Neuronal stem cell (in vitro differentiated cells): ENCODE results near the gene HSD17B4.
"Not testable (repeated sequence)": the region's sequence is repeated elsewhere in the genome, so short reads cannot be mapped to it uniquely, and the experiment has no call there.

Source experiments
- DNase-seq: peaks from one replicate; pipeline ENCODE4 v3.0.0-alpha.2; 2013; ENCODE audit warnings: low spot score
- H2AFZ ChIP-seq: one replicate; pipeline ENCODE4 v1.6.1; 2013; ENCODE audit warnings: mild to moderate bottlenecking, low read length, inconsistent platforms
- H2AK5ac ChIP-seq: 2 replicates; pipeline ENCODE4 v1.6.1; 2013; ENCODE audit warnings: low read depth, mild to moderate bottlenecking, inconsistent platforms, low read length, moderate library complexity, mixed read lengths
- H2BK120ac ChIP-seq: 2 replicates; pipeline ENCODE4 v1.6.1; 2013; ENCODE audit warnings: low read depth, mild to moderate bottlenecking, inconsistent platforms, low read length, moderate library complexity, mixed read lengths
- H2BK12ac ChIP-seq: one replicate; pipeline ENCODE4 v1.6.1; 2013; ENCODE audit warnings: low read length, inconsistent platforms
- H2BK15ac ChIP-seq: 2 replicates; pipeline ENCODE4 v1.6.1; 2013; ENCODE audit warnings: mild to moderate bottlenecking, low read length, inconsistent platforms, mixed read lengths
- H2BK5ac ChIP-seq: one replicate; pipeline ENCODE4 v1.6.1; 2013; ENCODE audit warnings: inconsistent platforms, mild to moderate bottlenecking, low read length, moderate library complexity
- H3K14ac ChIP-seq: one replicate; pipeline ENCODE4 v1.6.1; 2013; ENCODE audit warnings: low read length, inconsistent platforms
- H3K18ac ChIP-seq: 2 replicates; pipeline ENCODE4 v1.6.1; 2013; ENCODE audit warnings: low read length, inconsistent platforms
- H3K23ac ChIP-seq: 2 replicates; pipeline ENCODE4 v1.6.1; 2013; ENCODE audit warnings: low read depth, mild to moderate bottlenecking, mixed read lengths, low read length, inconsistent platforms; ENCODE audit not compliant: poor library complexity
- H3K27ac ChIP-seq: replicated peaks from 3 replicates; pipeline ENCODE4 v1.5.1; 2013; ENCODE audit warnings: low read length, inconsistent platforms
- H3K27me3 ChIP-seq, 3 experiments: 2 replicates each; pipeline ENCODE4 v1.6.1; 2013; ENCODE audit warnings: low read length in 3 of 3, mild to moderate bottlenecking in 2 of 3, inconsistent platforms in 1 of 3, low read depth in 1 of 3, mixed read lengths in 1 of 3, moderate library complexity in 1 of 3; ENCODE audit not compliant: control insufficient read depth in 3 of 3, insufficient read depth in 3 of 3
- H3K36me3 ChIP-seq, 2 donors: replicated peaks in 1 of 2; 2 replicates each; pipeline ENCODE4 v1.6.1; 2013; ENCODE audit warnings: low read length in 2 of 2; ENCODE audit not compliant: control insufficient read depth in 2 of 2, insufficient read depth in 2 of 2
- H3K4ac ChIP-seq: 2 replicates; pipeline ENCODE4 v1.6.1; 2013; ENCODE audit warnings: inconsistent platforms, mild to moderate bottlenecking, low read length, moderate library complexity
- H3K4me1 ChIP-seq, 2 donors: 1 replicate in 1 of 2; 2 replicates in 1 of 2; pipeline ENCODE4 v1.6.1; 2013; ENCODE audit warnings: low read length in 2 of 2, low read depth in 1 of 2; ENCODE audit not compliant: control insufficient read depth in 2 of 2, insufficient read depth in 1 of 2
- H3K4me2 ChIP-seq: one replicate; pipeline ENCODE4 v1.6.1; 2013; ENCODE audit warnings: mild to moderate bottlenecking, low read length, inconsistent platforms; ENCODE audit not compliant: insufficient read depth, poor library complexity, severe bottlenecking
- H3K4me3 ChIP-seq, 2 donors: 2 replicates each; pipeline ENCODE4 v1.5.1; 2013; ENCODE audit warnings: low read length in 2 of 2, mild to moderate bottlenecking in 2 of 2, inconsistent platforms in 1 of 2, moderate library complexity in 1 of 2
- H3K79me1 ChIP-seq: one replicate; pipeline ENCODE4 v1.6.1; 2013; ENCODE audit warnings: low read depth, mild to moderate bottlenecking, inconsistent platforms, low read length, moderate library complexity
- H3K9ac ChIP-seq: one replicate; pipeline ENCODE4 v1.6.1; 2013; ENCODE audit warnings: mild to moderate bottlenecking, low read depth, low read length, inconsistent platforms; ENCODE audit not compliant: poor library complexity
- H3K9me3 ChIP-seq, 2 donors: replicated peaks in 1 of 2; 2 replicates each; pipeline versions ENCODE3 to v1.6.1; 2013; ENCODE audit warnings: low read length in 2 of 2, mild to moderate bottlenecking in 2 of 2, inconsistent platforms in 1 of 2, low read depth in 1 of 2, mixed read lengths in 1 of 2, moderate library complexity in 1 of 2; ENCODE audit not compliant: control insufficient read depth in 2 of 2, insufficient read depth in 1 of 2
- H4K8ac ChIP-seq: one replicate; pipeline ENCODE4 v1.6.1; 2013; ENCODE audit warnings: low read depth, mild to moderate bottlenecking, inconsistent platforms, low read length, moderate library complexity
- H4K91ac ChIP-seq: one replicate; pipeline ENCODE4 v1.6.1; 2013; ENCODE audit warnings: low read length, low read depth, mild to moderate bottlenecking, inconsistent platforms; ENCODE audit not compliant: poor library complexity
- WGBS, 2 donors: extraction: QIAGEN DNeasy Blood & Tissue Kit; methylation state at CpG; one replicate each; pipeline ENCODE4 v1.1.7; 2013; ENCODE audit warnings: missing lambda C conversion rate in 2 of 2, mixed read lengths in 1 of 2; ENCODE audit not compliant: insufficient read length in 2 of 2, insufficient replicate concordance in 1 of 2; ENCODE audit errors: extremely low coverage in 2 of 2; 5-methylcytosine and 5-hydroxymethylcytosine counted together

The HSD17B4 gene

GRCh38 chr5:119515192-119515591 is 62.9 kb downstream of the HSD17B4 start:
- no peak for DNase-seq
- no CpG with 5 or more reads among the region's 2 CpGs for WGBS, 2 donors
- Histone ChIP-seq H3K14ac (no peak overlapping the region), H4K91ac (no peak overlapping the region), H3K27ac (no peak overlapping the region), H3K9ac (no peak overlapping the region), H4K8ac (no peak overlapping the region), H3K18ac (no peak overlapping the region), H2AK5ac (no peak overlapping the region), H2BK5ac (no peak overlapping the region), H3K27me3 (no peaks in the 10 kb centered on the region), H3K4me3 (no peak overlapping the region), H3K4ac (no peak overlapping the region), H3K9me3 (peaks cover 0 to 14% of the 10 kb centered on the region in 2 donors), H2BK120ac (no peak overlapping the region), H3K4me2 (no peak overlapping the region), H2AFZ (no peak overlapping the region), H3K79me1 (no peaks in the 10 kb centered on the region), H2BK12ac (no peak overlapping the region), H2BK15ac (no peak overlapping the region), H3K23ac (no peak overlapping the region), H3K36me3 (peaks cover 10 to 45% of the 10 kb centered on the region in 2 donors), H3K4me1 (no peaks in the 10 kb centered on the region)

- WGBS, 2 donors: no CpG with 5 or more reads among the region's 30 CpGs
- not testable (repeated sequence) for H2BK15ac ChIP-seq, H4K91ac ChIP-seq, H2BK12ac ChIP-seq, H3K4me3 ChIP-seq, H2AFZ ChIP-seq, H3K9me3 ChIP-seq, DNase-seq, H3K27ac ChIP-seq, H3K14ac ChIP-seq, H2AK5ac ChIP-seq, H2BK5ac ChIP-seq, H3K4me1 ChIP-seq, H3K27me3 ChIP-seq, H3K18ac ChIP-seq, H4K8ac ChIP-seq, H2BK120ac ChIP-seq, H3K9ac ChIP-seq, H3K23ac ChIP-seq, H3K4me2 ChIP-seq, H3K4ac ChIP-seq, H3K79me1 ChIP-seq
- peaks cover 2 to 30% of the 10 kb centered on the region in 2 donors for H3K36me3 ChIP-seq
Measured at GRCh38 chr5:119517115-119517514, 64.8 kb downstream of the HSD17B4 start.

- Histone ChIP-seq H3K4me1 (peaks cover 0 to 2% of the 10 kb centered on the region in 2 donors), H3K9ac (no peak overlapping the region), H3K27ac (no peak overlapping the region), H3K23ac (no peak overlapping the region), H4K91ac (no peak overlapping the region), H3K14ac (no peak overlapping the region), H2AFZ (no peak overlapping the region), H3K4me2 (no peak overlapping the region), H3K27me3 (no peaks in the 10 kb centered on the region), H3K36me3 (peaks cover 4 to 24% of the 10 kb centered on the region in 2 donors), H3K4me3 (no peak overlapping the region), H4K8ac (no peak overlapping the region), H2BK120ac (no peak overlapping the region), H2BK5ac (no peak overlapping the region), H3K9me3 (peaks cover 0 to 3% of the 10 kb centered on the region in 2 donors), H3K79me1 (no peaks in the 10 kb centered on the region), H2BK12ac (no peak overlapping the region), H3K18ac (no peak overlapping the region), H3K4ac (no peak overlapping the region), H2AK5ac (no peak overlapping the region), H2BK15ac (no peak overlapping the region)
- no CpG with 5 or more reads among the region's 1 CpG for WGBS, 2 donors
- no peak for DNase-seq
Measured at GRCh38 chr5:119521232-119521631, 68.9 kb downstream of the HSD17B4 start.

GRCh38 chr5:119522841-119523240 is 70.5 kb downstream of the HSD17B4 start:
- H2BK15ac ChIP-seq: no peak overlapping the region
- no peak overlapping the region for H2AK5ac ChIP-seq
- no CpG with 5 or more reads among the region's 1 CpG for WGBS, 2 donors
- no peak overlapping the region for H3K4me3 ChIP-seq
- no peak overlapping the region for H3K18ac ChIP-seq
- H3K4ac ChIP-seq: no peak overlapping the region
- peaks cover 4 to 33% of the 10 kb centered on the region in 2 donors for H3K36me3 ChIP-seq
- H3K9ac ChIP-seq: no peak overlapping the region
- no peaks in the 10 kb centered on the region for H3K79me1 ChIP-seq
- H2BK120ac ChIP-seq: no peak overlapping the region
- no peaks in the 10 kb centered on the region for H3K9me3 ChIP-seq
- no peaks in the 10 kb centered on the region for H3K27me3 ChIP-seq
- no peak overlapping the region for H3K4me2 ChIP-seq
- H2AFZ ChIP-seq: no peak overlapping the region
- peaks cover 0 to 2% of the 10 kb centered on the region in 2 donors for H3K4me1 ChIP-seq
- H4K8ac ChIP-seq: no peak overlapping the region
- H2BK12ac ChIP-seq: no peak overlapping the region
- no peak overlapping the region for H4K91ac ChIP-seq
- no peak overlapping the region for H3K23ac ChIP-seq
- H2BK5ac ChIP-seq: no peak overlapping the region
- no peak for DNase-seq
- no peak overlapping the region for H3K27ac ChIP-seq
- no peak overlapping the region for H3K14ac ChIP-seq
